Suprapubic skin (tissue), 3 donors: ENCODE results near the gene PLB1.

ENCODE experiments used
- POLR2A ChIP-seq, 2 donors: fragments of 450-650 bp; IDR thresholded peaks; one replicate each; pipeline ENCODE4 v1.6.1; 2017; ENCODE audit warnings: antibody characterized with exemption in 2 of 2, mild to moderate bottlenecking in 2 of 2, moderate library complexity in 2 of 2
- TF ChIP-seq, protein P1 (sequence below), 2 donors: fragments of 200-600 bp in 1 of 2; fragments of 450-650 bp in 1 of 2; sonication (generic) in 1 of 2; IDR thresholded peaks; one replicate each; pipeline ENCODE4 v1.5.1; 2016 to 2019; ENCODE audit warnings: antibody characterized with exemption in 2 of 2, mild to moderate bottlenecking in 1 of 2, moderate library complexity in 1 of 2

DNA sequence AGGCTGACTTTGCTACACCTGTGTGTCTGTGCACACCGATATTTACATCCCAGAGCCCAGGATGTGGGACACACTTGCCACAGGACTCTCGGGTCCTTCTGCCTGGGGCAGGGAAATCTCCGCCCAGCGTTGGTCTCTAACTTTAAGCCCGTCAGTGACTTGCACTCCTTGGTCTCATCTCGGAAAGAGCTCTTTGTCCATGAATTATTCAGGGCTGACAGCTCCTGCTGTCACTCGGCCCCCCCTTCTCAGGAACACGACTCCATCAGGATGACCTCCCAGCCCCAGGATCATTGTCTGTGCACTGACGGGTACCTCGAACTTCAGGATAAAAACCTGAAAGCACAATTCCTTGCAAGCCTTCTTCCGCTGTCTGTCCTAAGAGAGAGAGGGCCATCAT, 26.6 kb downstream of the PLB1 start:
- TF ChIP-seq, protein P1, sequence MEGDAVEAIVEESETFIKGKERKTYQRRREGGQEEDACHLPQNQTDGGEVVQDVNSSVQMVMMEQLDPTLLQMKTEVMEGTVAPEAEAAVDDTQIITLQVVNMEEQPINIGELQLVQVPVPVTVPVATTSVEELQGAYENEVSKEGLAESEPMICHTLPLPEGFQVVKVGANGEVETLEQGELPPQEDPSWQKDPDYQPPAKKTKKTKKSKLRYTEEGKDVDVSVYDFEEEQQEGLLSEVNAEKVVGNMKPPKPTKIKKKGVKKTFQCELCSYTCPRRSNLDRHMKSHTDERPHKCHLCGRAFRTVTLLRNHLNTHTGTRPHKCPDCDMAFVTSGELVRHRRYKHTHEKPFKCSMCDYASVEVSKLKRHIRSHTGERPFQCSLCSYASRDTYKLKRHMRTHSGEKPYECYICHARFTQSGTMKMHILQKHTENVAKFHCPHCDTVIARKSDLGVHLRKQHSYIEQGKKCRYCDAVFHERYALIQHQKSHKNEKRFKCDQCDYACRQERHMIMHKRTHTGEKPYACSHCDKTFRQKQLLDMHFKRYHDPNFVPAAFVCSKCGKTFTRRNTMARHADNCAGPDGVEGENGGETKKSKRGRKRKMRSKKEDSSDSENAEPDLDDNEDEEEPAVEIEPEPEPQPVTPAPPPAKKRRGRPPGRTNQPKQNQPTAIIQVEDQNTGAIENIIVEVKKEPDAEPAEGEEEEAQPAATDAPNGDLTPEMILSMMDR (IDR thresholded peaks at IDR 0.05) = no peak
- TF ChIP-seq POLR2A (IDR thresholded peaks at IDR 0.05) = no peak
